Subcutaneous adipose tissue (tissue), 4 donors: Measurements from ENCODE around the gene EPS15. TPM values are rescaled to one million over a fixed set of nuclear protein-coding genes. Genes with fewer than 3 reads are reported as not detected.

Source experiments
- total RNA-seq, 4 donors: library from RNA; depleted of rRNA; stranded (reverse); fragments of >200 nt; gene quantifications; one replicate each; pipeline ENCODE4 v1.1.0, GENCODE V29; 2016
- TF ChIP-seq, protein P1 (sequence below): fragments of 450-650 bp; IDR thresholded peaks from one replicate; pipeline ENCODE4 v1.5.1; 2016; ENCODE audit warnings: low read depth, mild to moderate bottlenecking, control low read depth, antibody characterized with exemption, moderate library complexity

The EPS15 gene
- total RNA-seq, 4 donors from 2014 or later, result 135 to 148 (median 145) TPM

DNA sequence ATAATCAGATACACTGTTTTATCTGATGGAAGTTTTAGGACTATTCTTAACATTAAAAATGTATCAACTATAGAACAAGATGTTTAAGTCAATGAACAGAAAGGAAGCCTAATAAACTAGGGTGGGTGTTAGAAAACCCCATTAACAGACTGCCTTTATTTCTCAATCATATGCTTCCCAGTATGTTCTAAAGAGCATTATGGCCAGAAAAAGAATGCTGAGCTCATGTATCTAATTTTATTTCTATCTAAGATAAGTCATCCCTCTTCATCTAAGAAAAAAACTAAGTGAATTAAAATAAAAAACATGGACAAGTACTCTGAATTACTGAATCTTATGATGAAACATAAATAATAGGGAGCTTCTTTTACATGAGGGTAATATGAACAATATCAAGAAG lies 102.2 kb downstream of the EPS15 start:
- TF ChIP-seq, protein P1, sequence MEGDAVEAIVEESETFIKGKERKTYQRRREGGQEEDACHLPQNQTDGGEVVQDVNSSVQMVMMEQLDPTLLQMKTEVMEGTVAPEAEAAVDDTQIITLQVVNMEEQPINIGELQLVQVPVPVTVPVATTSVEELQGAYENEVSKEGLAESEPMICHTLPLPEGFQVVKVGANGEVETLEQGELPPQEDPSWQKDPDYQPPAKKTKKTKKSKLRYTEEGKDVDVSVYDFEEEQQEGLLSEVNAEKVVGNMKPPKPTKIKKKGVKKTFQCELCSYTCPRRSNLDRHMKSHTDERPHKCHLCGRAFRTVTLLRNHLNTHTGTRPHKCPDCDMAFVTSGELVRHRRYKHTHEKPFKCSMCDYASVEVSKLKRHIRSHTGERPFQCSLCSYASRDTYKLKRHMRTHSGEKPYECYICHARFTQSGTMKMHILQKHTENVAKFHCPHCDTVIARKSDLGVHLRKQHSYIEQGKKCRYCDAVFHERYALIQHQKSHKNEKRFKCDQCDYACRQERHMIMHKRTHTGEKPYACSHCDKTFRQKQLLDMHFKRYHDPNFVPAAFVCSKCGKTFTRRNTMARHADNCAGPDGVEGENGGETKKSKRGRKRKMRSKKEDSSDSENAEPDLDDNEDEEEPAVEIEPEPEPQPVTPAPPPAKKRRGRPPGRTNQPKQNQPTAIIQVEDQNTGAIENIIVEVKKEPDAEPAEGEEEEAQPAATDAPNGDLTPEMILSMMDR, result no peak

DNA sequence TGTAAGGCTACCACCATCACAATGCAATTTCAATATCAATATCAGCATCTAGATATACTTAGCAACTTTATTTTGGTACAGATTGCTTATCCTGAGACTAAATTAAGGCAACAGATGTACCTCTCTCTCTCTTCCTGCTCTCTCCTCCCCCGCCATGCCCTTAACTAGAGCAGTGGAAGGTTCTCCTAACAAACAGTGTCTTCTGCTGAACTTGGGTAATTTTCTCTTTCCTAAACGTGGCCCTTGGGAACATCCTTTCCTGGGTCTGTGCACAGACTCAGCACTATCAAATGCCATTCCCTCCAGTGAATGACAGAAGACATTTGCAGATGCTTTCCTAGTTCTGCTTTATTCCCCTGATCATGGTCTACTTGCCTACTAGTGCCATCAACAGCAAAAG lies 103.1 kb downstream of the EPS15 start:
- TF ChIP-seq, protein P1, result no peak

DNA sequence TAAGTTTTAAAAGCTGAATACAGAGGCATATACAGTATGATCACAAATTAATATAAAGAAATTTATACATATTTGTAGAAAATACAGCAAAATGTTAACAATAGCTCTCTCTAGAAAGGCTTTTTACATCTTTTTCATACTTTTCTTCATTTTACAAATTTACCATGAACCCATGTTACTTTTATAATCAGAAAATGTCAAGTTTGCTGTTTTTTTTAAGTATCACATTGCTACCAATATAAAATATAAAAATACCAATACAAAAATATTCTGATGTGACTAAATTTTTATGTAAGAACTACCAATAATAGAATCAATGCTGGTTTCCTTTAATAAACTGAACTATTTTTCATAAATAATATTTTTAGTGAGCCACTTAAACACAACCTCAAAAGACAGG lies 104.3 kb downstream of the EPS15 start:
- TF ChIP-seq, protein P1, result no peak

DNA sequence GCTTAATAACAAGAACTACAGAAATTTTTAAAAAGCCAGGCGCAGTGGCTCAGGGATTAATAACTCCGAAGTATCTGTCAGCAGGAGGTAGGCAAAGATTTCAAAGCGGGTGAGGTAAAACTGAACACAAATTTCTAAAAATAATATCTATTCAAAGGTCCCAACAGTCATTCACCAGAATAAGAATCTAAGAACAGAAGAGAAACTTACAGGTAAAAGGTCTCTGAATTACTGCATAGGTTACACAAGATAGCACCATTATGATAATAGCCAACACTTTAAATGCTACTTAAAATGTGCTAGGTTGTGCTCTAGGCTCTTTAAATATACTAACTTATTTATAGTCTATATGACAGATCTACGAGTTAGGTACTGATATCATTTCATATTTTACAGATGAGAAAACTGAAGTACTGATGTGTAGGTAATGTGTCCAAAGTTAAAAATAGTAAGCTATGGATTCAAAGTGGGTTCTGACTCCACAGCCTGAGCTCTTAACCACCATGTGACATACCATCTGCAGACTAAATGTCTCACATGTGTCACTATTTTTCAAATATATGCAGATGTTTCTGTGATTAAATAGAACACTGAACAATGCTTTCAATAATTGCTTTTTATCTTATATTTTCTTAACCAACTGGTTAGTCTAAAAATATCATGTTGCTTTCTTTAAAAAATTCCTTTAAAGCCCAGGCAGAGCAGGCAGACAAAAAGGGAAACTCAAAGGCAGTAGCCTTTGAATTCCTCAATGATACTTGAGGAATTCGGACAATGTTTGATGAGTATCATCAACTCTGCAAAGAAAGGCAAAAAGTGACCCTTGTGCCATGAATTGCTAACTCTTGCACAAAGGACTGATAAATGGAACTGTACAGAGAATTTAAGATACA lies 108.3 kb downstream of the EPS15 start:
- TF ChIP-seq, protein P1, result no peak

DNA sequence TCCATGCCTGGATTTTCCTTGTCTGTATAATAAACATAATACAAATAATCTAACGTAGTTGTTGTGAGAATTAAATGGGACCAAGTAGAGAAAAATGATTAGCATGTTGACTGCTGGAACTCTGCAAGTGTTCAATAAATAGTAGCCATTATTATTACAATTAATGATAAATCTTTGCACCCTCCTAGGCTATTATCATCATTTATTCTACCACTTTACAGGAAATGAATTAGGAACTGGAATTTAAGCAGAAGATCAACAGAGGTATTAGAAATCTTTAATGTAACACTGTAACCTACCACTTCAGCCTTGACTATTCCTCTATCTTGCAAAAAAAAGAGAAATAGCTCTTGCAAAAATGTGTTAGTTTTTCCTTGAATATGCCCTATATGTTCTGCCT lies 126.8 kb downstream of the EPS15 start:
- TF ChIP-seq, protein P1, result no peak

DNA sequence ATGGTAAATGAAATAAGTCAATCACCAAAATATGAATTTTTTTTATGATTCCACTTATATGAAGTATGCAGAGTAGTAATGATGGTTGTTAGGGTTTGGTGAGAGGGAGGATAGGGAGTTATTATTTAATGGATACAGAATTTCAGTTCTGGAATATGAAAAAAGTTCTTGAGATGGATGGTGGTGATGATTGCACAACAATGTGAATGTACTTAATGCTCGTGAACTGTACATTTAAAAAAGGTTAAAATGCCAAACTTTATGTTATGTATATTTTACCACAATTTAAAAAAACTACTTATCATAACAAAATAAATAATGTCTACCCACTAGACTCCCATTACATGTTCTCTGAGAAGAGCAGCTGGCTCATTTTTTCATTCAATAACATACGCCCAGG lies 133.3 kb downstream of the EPS15 start:
- TF ChIP-seq, protein P1, result no peak

DNA sequence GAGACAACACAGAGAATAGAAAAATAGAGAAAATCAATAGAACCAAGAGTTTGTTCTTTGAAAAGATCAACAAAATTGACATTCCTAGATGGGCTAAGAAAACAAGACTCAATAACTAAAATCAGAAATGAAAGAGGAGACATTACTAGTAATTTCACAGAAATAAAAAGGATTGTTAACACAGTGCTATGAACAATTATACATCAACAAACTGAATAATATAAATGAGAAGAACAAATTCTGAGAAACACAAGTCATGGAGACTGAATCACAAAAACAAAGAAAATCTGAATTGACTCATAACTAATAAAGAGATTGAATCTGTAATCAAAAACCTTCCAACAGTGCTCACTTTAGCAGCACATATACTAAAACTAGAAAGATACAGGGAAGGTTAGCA lies 137.1 kb downstream of the EPS15 start:
- TF ChIP-seq, protein P1, result no peak
